ENCODE measurements around the gene THSD4.

- TF ChIP-seq CTCF (optimal IDR thresholded peaks at IDR 0.05 in 1 of 3, IDR thresholded peaks at IDR 0.05 in 1 of 3, conservative IDR thresholded peaks at IDR 0.05 in 1 of 3; ENCODE audit: extremely low read depth in 1 of 3, insufficient read depth in 2 of 3, low read length in 3 of 3) = no peak
- no peak for TF ChIP-seq EZH2 (IDR thresholded peaks at IDR 0.05; ENCODE audit: low read length)
These were observed 568.4 kb downstream of the THSD4 start for GRCh38 chr15:71683411-71684274.
